ENCODE data around the gene ADNP. TPM values are rescaled to one million over a fixed set of nuclear protein-coding genes. Genes with fewer than 3 reads are reported as not detected.
A peak's percentile ranks its signal among the peaks of the same experiment; 100 is the strongest.

ADNP gene
- total RNA-seq, 1 donor, result 26.8 TPM

DNA sequence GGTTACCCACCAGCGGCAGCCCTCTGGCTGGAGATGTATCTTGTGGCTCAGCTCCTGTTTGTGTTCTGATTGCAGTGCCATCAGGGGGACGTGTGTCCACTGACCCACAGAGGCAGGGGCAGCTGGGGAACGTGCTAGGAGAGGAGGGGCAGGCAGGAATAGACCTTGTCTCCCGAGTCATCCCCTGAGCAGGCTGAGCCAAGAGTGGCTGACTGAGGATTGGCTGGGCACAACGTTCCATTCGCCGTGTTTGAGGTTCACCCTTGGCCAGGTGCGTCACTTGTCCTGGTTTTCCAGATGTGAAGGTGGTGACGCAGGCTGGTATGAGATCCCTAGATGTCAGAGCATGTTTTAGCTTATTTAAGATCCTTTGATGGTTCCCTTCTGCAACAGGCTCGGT is 57.7 kb downstream of the ADNP start:
- no peak for DNase-seq (ENCODE audit: low read depth)
- H3K4me3 ChIP-seq (ENCODE audit: low read depth, low read length), result no peak overlapping the region
- TF ChIP-seq CTCF (IDR thresholded peaks at IDR 0.05; ENCODE audit: insufficient read depth, low read depth, low read length), result no peak

DNA sequence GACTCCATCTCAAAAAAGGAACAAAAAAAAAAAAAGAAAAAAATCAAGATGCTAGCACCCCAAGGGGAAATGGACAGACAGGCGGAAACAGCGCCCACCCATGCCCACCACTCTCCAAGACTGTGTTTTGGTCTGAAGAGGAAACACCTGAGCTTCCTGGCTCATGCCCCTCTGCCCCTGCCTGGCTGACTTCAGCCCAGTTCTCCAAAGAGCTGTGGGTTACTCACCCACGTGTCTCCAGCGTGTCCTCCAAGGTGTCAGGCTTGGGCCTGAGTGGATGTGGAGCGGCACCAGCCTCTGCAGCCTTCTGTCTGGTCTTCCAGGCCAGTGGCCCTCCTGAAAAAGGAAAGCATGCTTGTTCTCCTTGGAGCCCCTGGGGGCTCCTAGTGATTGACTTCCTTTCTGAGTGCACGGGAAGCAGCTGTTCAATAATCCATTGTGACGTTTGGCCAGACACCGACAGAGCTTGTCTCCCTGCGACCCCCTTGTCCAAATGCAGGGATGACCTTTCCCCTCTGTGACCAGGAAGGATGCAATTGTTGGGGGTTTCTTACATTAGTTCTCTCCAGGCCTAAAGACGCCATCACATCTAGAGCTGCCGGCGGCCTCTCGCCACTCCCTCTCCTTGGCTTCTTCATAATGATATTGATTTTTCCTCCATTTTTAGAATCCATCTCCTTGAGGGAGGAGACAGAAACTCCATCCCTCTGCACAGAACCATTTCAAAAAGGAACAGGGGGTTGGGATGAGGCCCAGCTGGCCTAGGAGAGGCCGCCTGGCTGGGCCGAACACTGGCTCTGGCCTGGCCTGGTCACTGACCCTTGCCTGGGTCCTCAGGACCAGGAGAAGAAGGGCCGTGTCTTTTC is 58.4 kb downstream of the ADNP start:
- H3K4me3 ChIP-seq (ENCODE audit: low read depth, low read length), result no peak overlapping the region
- TF ChIP-seq CTCF (IDR thresholded peaks at IDR 0.05; ENCODE audit: insufficient read depth, low read depth, low read length), result no peak
- no peak for DNase-seq (ENCODE audit: low read depth)

DNA sequence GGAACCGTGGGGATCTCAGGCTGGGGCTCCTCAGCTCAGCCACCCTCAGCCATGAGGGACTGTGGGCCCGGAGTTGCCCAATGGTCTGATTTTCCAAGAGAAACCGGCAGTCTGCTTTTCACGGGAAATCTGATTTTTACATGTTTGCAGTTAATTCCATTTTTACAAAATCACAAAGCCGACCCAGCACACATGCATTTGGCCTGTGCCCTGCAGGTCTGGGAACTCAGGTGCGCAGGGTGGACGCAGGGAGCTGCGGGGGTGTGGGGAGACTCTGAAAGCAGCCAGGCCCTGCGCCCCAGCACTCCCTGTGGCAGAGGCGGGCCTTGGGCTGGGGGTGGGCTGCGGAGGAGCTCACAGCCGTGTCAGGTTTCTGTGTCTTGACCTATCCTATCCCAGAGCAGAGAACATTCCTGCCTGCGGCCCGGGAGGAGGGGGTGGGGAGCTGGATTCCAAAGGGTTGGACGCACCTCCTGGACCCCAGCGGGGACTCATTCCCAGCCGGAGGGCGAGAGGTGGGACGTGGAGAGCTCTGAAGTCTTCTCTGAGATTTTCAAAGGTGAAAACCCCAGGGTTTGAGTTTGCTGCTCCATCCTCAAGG is 60.6 kb downstream of the ADNP start:
- DNase-seq (ENCODE audit: low read depth), result peak; percentile 56
- TF ChIP-seq CTCF (IDR thresholded peaks at IDR 0.05; ENCODE audit: insufficient read depth, low read depth, low read length), result no peak

GRCh38 chr20:50868509-50869495 is 62.4 kb downstream of the ADNP start:
- TF ChIP-seq CTCF (IDR thresholded peaks at IDR 0.05; ENCODE audit: insufficient read depth, low read depth, low read length), result no peak
- peak; percentile 13 for DNase-seq (ENCODE audit: low read depth)
- no peak overlapping the region for H3K4me3 ChIP-seq (ENCODE audit: low read depth, low read length)

More for the DNA sequence above, 60.6 kb downstream of the ADNP start:
- H3K4me3 ChIP-seq (ENCODE audit: low read depth, low read length), result peak overlapping the region; percentile 9

DNA sequence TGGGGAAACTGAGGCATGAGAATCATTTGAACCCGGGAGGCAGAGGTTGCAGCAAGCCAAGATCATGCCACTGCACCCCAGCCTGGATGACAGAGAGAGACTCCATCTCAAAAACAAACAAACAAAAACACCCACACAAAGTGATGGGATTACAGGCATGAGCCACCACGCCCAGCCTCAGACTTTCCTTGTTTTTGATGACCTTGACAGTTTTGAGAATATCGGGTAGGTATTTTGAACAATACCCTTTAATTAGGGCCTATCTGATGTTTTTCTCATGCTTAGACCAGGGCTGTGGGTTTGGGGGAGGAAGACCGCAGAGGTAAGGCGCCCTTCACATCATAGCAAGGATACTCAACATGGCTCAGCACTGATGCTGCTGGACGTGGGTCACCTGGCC is 63.4 kb downstream of the ADNP start:
- no peak for TF ChIP-seq CTCF (IDR thresholded peaks at IDR 0.05; ENCODE audit: insufficient read depth, low read depth, low read length)
- no peak for DNase-seq (ENCODE audit: low read depth)
- no peak overlapping the region for H3K4me3 ChIP-seq (ENCODE audit: low read depth, low read length)

DNA sequence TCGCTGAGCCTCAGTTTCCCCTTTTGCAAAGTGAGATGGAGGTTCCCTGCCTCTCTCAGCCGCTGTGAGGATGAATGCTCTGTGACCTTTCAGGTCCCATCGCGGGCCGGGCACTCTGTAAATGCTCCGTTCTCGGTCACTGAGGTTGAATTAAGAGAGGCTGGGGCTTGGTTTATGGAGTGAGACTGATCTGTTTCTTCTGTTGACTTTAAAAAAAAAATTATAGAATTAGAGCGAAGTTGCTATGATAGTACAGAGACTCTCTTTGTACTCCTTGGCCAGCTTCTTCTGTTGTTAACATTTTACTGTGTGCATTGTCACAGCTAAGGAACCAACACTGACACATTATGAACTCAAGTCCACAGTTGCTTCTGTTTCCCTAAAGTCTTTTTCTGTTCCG is 64.4 kb downstream of the ADNP start:
- no peak overlapping the region for H3K4me3 ChIP-seq (ENCODE audit: low read depth, low read length)

More for the DNA sequence above, 64.4 kb downstream of the ADNP start:
- TF ChIP-seq CTCF (IDR thresholded peaks at IDR 0.05; ENCODE audit: insufficient read depth, low read depth, low read length), result no peak
- DNase-seq (ENCODE audit: low read depth), result no peak
